NCI-H187 (cell line): Measurements from ENCODE around the gene MKRN2.
"Not testable (repeated sequence)": the region's sequence is repeated elsewhere in the genome, so short reads cannot be mapped to it uniquely, and the experiment has no call there.

Experiments
- DNase-seq, 2 experiments: peaks; one replicate each; lab custom pipeline; 2025; lab: John Stamatoyannopoulos, UW

MKRN2 gene

DNA sequence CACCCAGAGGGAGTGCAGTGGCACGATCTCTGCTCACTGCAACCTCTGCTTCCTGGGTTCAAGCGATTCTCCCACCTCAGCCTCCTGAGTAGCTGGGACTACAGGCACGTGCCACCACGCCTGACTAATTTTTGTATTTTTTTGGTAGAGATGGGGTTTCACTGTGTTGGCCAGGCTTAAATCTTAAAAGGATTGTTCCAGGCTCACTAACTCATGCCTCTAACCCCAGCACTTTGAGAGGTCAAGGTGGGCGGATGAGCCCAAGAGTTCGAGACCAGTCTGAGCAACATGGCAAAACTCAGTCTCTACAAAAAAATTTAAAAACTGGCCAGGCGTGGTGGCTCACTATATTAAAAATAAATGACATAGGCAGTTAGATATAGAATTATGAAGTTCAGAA lies 74.0 kb downstream of the MKRN2 start:
- not testable (repeated sequence) for DNase-seq

DNA sequence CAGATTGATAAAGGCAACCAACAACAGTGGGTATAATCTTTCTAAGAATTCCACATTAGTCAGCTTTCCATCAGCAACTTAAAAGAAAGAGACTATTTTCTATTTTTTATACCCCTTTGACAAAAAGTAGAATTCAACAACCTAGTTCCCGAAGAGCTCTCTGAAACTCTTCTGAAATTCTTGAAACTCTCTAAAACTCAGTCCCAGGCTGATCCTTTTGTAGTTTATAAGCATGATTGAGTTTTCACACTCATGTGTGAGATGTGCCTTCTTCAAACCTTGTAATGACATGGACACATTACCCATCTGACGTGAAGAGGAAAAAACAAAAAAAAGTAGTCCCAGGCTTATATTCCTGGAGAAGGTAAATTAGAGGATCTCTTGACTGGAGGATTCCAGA lies 75.6 kb downstream of the MKRN2 start:
- no peak for DNase-seq

- no peak for DNase-seq
Observed at GRCh38 chr3:12633108-12633507, 76.2 kb downstream of the MKRN2 start.
